K562 (cell line): ENCODE measurements around the gene CNPY4. TPM values are rescaled to one million over a fixed set of nuclear protein-coding genes. Genes with fewer than 3 reads are reported as not detected.

Experiments
- CXXC5 ChIP-seq: fragments of 250-450 bp; sonication (Bioruptor Pico); IDR thresholded peaks from 2 replicates; pipeline ENCODE4 v1.8.0; 2022; ENCODE audit warnings: inconsistent platforms, mild to moderate bottlenecking, moderate library complexity
- DACH1 ChIP-seq: fragments of 450-650 bp; IDR thresholded peaks from 2 replicates; pipeline ENCODE4 v1.6.1; 2018; ENCODE audit not compliant: partially characterized antibody
- EGR1 ChIP-seq: fragments of 450-650 bp; conservative IDR thresholded peaks from 2 replicates; pipeline ENCODE4 v1.6.1; 2017; ENCODE audit warnings: mild to moderate bottlenecking
- ETV5 ChIP-seq: sonication (generic); formaldehyde crosslinking; IDR thresholded peaks from 2 replicates; pipeline ENCODE4 v1.4.0; 2020; ENCODE audit warnings: low read depth, mild to moderate bottlenecking, missing genetic modification reagents
- FOXA3 ChIP-seq, 2 experiments: fragments of 450-650 bp in 1 of 2; sonication (generic) in 1 of 2; formaldehyde crosslinking; IDR thresholded peaks in 1 of 2; conservative IDR thresholded peaks in 1 of 2; 2 replicates each; pipeline versions ENCODE4 v1.4.0 to v1.8.0; 2020 to 2022; ENCODE audit warnings: mild to moderate bottlenecking in 2 of 2, missing genetic modification reagents in 1 of 2
- MEIS2 ChIP-seq: fragments of 450-650 bp; IDR thresholded peaks from 2 replicates; pipeline ENCODE4 v1.6.1; 2014; ENCODE audit warnings: mild to moderate bottlenecking; ENCODE audit not compliant: partially characterized antibody
- NEUROD1 ChIP-seq: fragments of 150-350 bp; IDR thresholded peaks from 2 replicates; pipeline ENCODE4 v1.6.1; 2014; ENCODE audit warnings: borderline replicate concordance, low read length, low read depth; ENCODE audit not compliant: partially characterized antibody
- PATZ1 ChIP-seq: fragments of 250-450 bp; sonication (Bioruptor Pico); IDR thresholded peaks from 2 replicates; pipeline ENCODE4 v1.5.0; 2020; ENCODE audit warnings: mild to moderate bottlenecking, borderline replicate concordance
- PHF8 ChIP-seq: fragments of 200-600 bp; sonication (generic); IDR thresholded peaks from 2 replicates; pipeline ENCODE4 v1.6.1; 2012; ENCODE audit warnings: mixed run types, mild to moderate bottlenecking, inconsistent platforms, low read length, moderate library complexity, borderline replicate concordance
- POLR2AphosphoS5 ChIP-seq: IDR thresholded peaks from 2 replicates; pipeline ENCODE4 v1.6.1; 2011; ENCODE audit warnings: mild to moderate bottlenecking, low read depth, low read length, moderate library complexity; ENCODE audit not compliant: control insufficient read depth, insufficient read depth
- TOE1 ChIP-seq, 2 experiments: fragments of 450-650 bp in 1 of 2; sonication (generic) in 1 of 2; formaldehyde crosslinking in 1 of 2; IDR thresholded peaks; 2 replicates each; pipeline versions ENCODE4 v1.7.1 to v1.8.0; 2016 to 2022; ENCODE audit warnings: borderline replicate concordance in 2 of 2, mild to moderate bottlenecking in 2 of 2, antibody characterized with exemption in 1 of 2, inconsistent platforms in 1 of 2, low read depth in 1 of 2, missing genetic modification reagents in 1 of 2, moderate library complexity in 1 of 2
- TRIM28 ChIP-seq: fragments of 450-650 bp; IDR thresholded peaks from 2 replicates; pipeline ENCODE4 v1.6.1; 2017
- ZBTB9 ChIP-seq: fragments of 450-650 bp; formaldehyde crosslinking; IDR thresholded peaks from 2 replicates; pipeline ENCODE4 v1.4.0; 2020; ENCODE audit warnings: mild to moderate bottlenecking, moderate library complexity
- ZFP30 ChIP-seq: fragments of 250-450 bp; sonication (Bioruptor Pico); IDR thresholded peaks from 2 replicates; pipeline ENCODE4 v1.8.0; 2022; ENCODE audit warnings: moderate library complexity, mild to moderate bottlenecking, inconsistent platforms, borderline replicate concordance
- ZNF175 ChIP-seq: fragments of 200-800 bp; sonication (Bioruptor generic); IDR thresholded peaks from 2 replicates; pipeline ENCODE4 v1.6.1; 2016; ENCODE audit warnings: low read depth, mild to moderate bottlenecking, missing genetic modification characterization, missing compliant biosample characterization
- ZNF212 ChIP-seq: fragments of 450-650 bp; formaldehyde crosslinking; IDR thresholded peaks from 2 replicates; pipeline ENCODE4 v1.4.0; 2020; ENCODE audit warnings: mild to moderate bottlenecking
- ZNF253 ChIP-seq: fragments of 250-450 bp; sonication (Bioruptor Pico); conservative IDR thresholded peaks from 2 replicates; pipeline ENCODE4 v1.6.1; 2021; ENCODE audit warnings: mild to moderate bottlenecking
- ZNF311 ChIP-seq: fragments of 250-450 bp; sonication (Bioruptor Pico); IDR thresholded peaks from 2 replicates; pipeline ENCODE4 v1.4.0; 2020; ENCODE audit warnings: mild to moderate bottlenecking, moderate library complexity
- ZNF586 ChIP-seq: fragments of 450-650 bp; formaldehyde crosslinking; conservative IDR thresholded peaks from 2 replicates; pipeline ENCODE4 v1.4.0; 2020; ENCODE audit warnings: mild to moderate bottlenecking, moderate library complexity
- ZNF764 ChIP-seq: fragments of 250-450 bp; sonication (Bioruptor Pico); IDR thresholded peaks from 2 replicates; pipeline ENCODE4 v1.4.0; 2020; ENCODE audit warnings: low read depth, mild to moderate bottlenecking, moderate library complexity
- polyA plus RNA-seq, 8 experiments: library from polyadenylated mRNA; depleted of rRNA in 4 of 8; stranded (reverse) in 5 of 8; unstranded in 3 of 8; fragments of >200 nt; fragmentation: Nextera tagmentation in 2 of 8; fragmentation: Illumina TruSeq in 1 of 8; extraction: Ambion mirVana in 2 of 8; extraction: Trizol in 1 of 8; gene quantifications; 2 replicates each; pipeline versions ENCODE4 v1.2.1 to v1.2.3, GENCODE V29; 2011 to 2014; ENCODE audit warnings: inconsistent platforms in 1 of 8, missing spikeins in 1 of 8
- total RNA-seq, 7 experiments: library from RNA; depleted of rRNA in 6 of 7; stranded (reverse); fragments of >200 nt in 6 of 7; fragmentation: Illumina TruSeq in 2 of 7; extraction: Trizol in 2 of 7; gene quantifications; 2 replicates each; pipeline versions ENCODE4 v1.2.1 to v1.2.3, GENCODE V29; 2011 to 2021; ENCODE audit warnings: low replicate concordance in 1 of 7
- TF ChIP-seq, protein P1 (sequence below): fragments of 450-650 bp; formaldehyde crosslinking; IDR thresholded peaks from 2 replicates; pipeline ENCODE4 v1.4.0; 2022; ENCODE audit warnings: missing genetic modification characterization

Gene CNPY4
- total and polyA plus RNA-seq, 9 of the 15 experiments (the other 6 are each of a cell fraction or from before 2014, with no cell fraction given): 1.9 to 11.2 (median 7.0) TPM

GRCh38 chr7:100119072-100119969 is at the start of gene CNPY4, which contains the start of gene TAF6 (continued):
- TF ChIP-seq ZNF212 (CRISPR knock-in tag) (0 out of 2 replicates have a peak, but pooled peaks have one; percentile 48), DACH1 (no peak), ETV5 (CRISPR knock-in tag) (no peak; the same call in none of the 2 replicates), PATZ1 (CRISPR knock-in tag) (0 out of 2 replicates have a peak, but pooled peaks have one; percentile 46), ZNF253 (CRISPR knock-in tag) (no peak), ZFP30 (peak; percentile 60; the same call in 1 of the 2 replicates), EGR1 (peak; percentile 93), MEIS2 (peak; percentile 91), ZBTB9 (CRISPR knock-in tag) (peak; percentile 35; the same call in 1 of the 2 replicates), CXXC5 (CRISPR knock-in tag) (peak; percentile 83), TOE1 (IDR thresholded peaks at IDR 0.05; ENCODE audit: borderline replicate concordance) (peak; percentile 89), TOE1 (CRISPR knock-in tag; IDR thresholded peaks at IDR 0.05; ENCODE audit: borderline replicate concordance, low read depth) (no peak), TRIM28 (0 out of 2 replicates have a peak, but pooled peaks have one; percentile 22), POLR2AphosphoS5 (peak; percentile 81), ZNF764 (no peak), ZNF586 (CRISPR knock-in tag) (0 out of 2 replicates have a peak, but pooled peaks have one; percentile 46), ZNF175 (CRISPR knock-in tag) (no peak; the same call in 1 of the 2 replicates), ZNF311 (CRISPR knock-in tag) (no peak), FOXA3 (CRISPR knock-in tag; conservative IDR thresholded peaks at IDR 0.05 in 1 of 2, IDR thresholded peaks at IDR 0.05 in 1 of 2) (0 out of 4 replicates have a peak, but pooled peaks of 1 of the 2 experiments have one; percentile 35), PHF8 (peak; percentile 92), NEUROD1 (peak; percentile 73)
- TF ChIP-seq, protein P1, sequence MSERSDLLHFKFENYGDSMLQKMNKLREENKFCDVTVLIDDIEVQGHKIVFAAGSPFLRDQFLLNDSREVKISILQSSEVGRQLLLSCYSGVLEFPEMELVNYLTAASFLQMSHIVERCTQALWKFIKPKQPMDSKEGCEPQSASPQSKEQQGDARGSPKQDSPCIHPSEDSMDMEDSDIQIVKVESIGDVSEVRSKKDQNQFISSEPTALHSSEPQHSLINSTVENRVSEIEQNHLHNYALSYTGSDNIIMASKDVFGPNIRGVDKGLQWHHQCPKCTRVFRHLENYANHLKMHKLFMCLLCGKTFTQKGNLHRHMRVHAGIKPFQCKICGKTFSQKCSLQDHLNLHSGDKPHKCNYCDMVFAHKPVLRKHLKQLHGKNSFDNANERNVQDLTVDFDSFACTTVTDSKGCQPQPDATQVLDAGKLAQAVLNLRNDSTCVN (CRISPR knock-in tag): peak; percentile 88; the same call in 1 of the 2 replicates
